CD1c-positive myeloid dendritic cell (primary cell): ENCODE results near the gene ARL10.
"Not testable (repeated sequence)": the region's sequence is repeated elsewhere in the genome, so short reads cannot be mapped to it uniquely, and the experiment has no call there.

ENCODE experiments used
- DNase-seq: peaks from one replicate; pipeline ENCODE4 v3.0.0-alpha.2; 2016; ENCODE audit errors: extremely low spot score

ARL10 gene

GRCh38 chr5:176388444-176389134, 23.3 kb downstream of the ARL10 start, which contains the start of the genes HIGD2A and NOP16:
HIGD2A (plus strand) TSS chr5:176388751; CDS start chr5:176388820, 69 bp downstream.
NOP16 (minus strand) TSS chr5:176388598; CDS start chr5:176388539, 59 bp downstream.
- DNase-seq = peak; percentile 100

- DNase-seq = peak; percentile 48
Measured at GRCh38 chr5:176389135-176390123, 24.1 kb downstream of the ARL10 start.

- no peak for DNase-seq
Measured at GRCh38 chr5:176391479-176391878, 26.2 kb downstream of the ARL10 start.

- peak; percentile 83 for DNase-seq
Measured at GRCh38 chr5:176391999-176392398, 26.7 kb downstream of the ARL10 start.

GRCh38 chr5:176392526-176392925, 27.2 kb downstream of the ARL10 start:
- no peak for DNase-seq

GRCh38 chr5:176394096-176394495, 28.8 kb downstream of the ARL10 start:
- no peak for DNase-seq

- no peak for DNase-seq
Measured at GRCh38 chr5:176394881-176395675, 29.8 kb downstream of the ARL10 start.

GRCh38 chr5:176396330-176396729, 31.0 kb downstream of the ARL10 start:
- no peak for DNase-seq

GRCh38 chr5:176397736-176398420, 32.6 kb downstream of the ARL10 start:
- no peak for DNase-seq

- DNase-seq = no peak
Measured at GRCh38 chr5:176400382-176401156, 35.3 kb downstream of the ARL10 start.

GRCh38 chr5:176401281-176402205, 36.3 kb downstream of the ARL10 start:
- no peak for DNase-seq

- DNase-seq = no peak
Measured at GRCh38 chr5:176405656-176406435, 40.6 kb downstream of the ARL10 start.

- DNase-seq = no peak
Measured at GRCh38 chr5:176406436-176407052, 41.3 kb downstream of the ARL10 start.

GRCh38 chr5:176407456-176408251, 42.4 kb downstream of the ARL10 start:
- DNase-seq = no peak

GRCh38 chr5:176408252-176408573, 42.9 kb downstream of the ARL10 start:
- DNase-seq = not testable (repeated sequence)

- DNase-seq = no peak
Measured at GRCh38 chr5:176408590-176408989, 43.3 kb downstream of the ARL10 start.

- DNase-seq = no peak
Measured at GRCh38 chr5:176409765-176410164, 44.5 kb downstream of the ARL10 start.
